LNCaP clone FGC (cell line): ENCODE measurements around the gene ERBB4.
"Not testable (repeated sequence)": the region's sequence is repeated elsewhere in the genome, so short reads cannot be mapped to it uniquely, and the experiment has no call there.

Experiments used
- DNase-seq: peaks from one replicate; pipeline ENCODE4 v3.0.0-alpha.2; 2011; ENCODE audit warnings: low read depth
- H3K4me3 ChIP-seq: 2 replicates; pipeline ENCODE4 v1.5.1; 2011; ENCODE audit warnings: mild to moderate bottlenecking, low read depth, low read length, control low read depth
- TF ChIP-seq, protein P1 (sequence below): IDR thresholded peaks from 2 replicates; pipeline ENCODE4 v1.5.1; 2012; ENCODE audit warnings: mild to moderate bottlenecking; ENCODE audit not compliant: control insufficient read depth, insufficient read depth; ENCODE audit errors: extremely low read depth

ERBB4 gene

DNA sequence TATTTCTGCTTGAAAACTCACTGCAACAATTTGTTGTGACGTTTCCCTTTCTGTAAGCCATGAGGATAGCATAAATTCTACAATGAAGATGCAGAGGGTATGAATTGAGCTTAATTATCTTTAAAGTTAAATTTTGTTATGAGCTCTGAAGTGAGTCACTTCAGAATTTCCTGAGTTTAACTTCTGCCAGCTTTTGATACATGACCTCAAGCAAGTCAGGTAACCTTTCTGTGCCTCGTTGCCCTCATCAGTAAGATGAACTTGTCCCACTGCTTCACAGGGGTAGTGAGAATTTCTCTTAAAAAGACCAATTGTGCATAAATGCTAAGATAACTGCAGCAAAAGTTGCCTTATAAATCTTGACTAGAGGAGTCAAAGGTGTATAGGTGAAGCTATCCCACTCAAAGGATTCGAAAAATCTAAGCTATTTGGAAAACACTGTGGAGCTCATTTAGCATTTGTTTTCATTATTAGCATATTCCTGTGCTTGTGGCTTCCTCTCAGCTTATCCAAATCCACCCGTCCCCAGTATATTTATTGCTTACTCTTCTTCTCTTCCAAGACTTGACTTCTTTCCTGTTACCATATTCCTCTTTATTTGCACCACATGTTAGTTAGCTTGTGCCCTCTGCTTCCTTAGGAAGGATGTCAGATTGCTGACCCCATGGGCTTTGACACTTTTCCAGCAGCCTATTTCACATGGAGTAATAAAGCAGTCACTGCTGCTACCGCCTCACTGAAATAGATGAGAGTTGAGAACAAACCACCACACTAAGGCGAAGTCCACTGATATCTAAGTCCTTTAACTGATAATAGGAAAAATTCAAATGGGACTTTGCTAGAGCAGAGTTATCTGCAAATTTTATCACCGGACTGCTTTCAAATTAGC, 428.6 kb downstream of the ERBB4 start:
- no peak for DNase-seq
- TF ChIP-seq, protein P1, sequence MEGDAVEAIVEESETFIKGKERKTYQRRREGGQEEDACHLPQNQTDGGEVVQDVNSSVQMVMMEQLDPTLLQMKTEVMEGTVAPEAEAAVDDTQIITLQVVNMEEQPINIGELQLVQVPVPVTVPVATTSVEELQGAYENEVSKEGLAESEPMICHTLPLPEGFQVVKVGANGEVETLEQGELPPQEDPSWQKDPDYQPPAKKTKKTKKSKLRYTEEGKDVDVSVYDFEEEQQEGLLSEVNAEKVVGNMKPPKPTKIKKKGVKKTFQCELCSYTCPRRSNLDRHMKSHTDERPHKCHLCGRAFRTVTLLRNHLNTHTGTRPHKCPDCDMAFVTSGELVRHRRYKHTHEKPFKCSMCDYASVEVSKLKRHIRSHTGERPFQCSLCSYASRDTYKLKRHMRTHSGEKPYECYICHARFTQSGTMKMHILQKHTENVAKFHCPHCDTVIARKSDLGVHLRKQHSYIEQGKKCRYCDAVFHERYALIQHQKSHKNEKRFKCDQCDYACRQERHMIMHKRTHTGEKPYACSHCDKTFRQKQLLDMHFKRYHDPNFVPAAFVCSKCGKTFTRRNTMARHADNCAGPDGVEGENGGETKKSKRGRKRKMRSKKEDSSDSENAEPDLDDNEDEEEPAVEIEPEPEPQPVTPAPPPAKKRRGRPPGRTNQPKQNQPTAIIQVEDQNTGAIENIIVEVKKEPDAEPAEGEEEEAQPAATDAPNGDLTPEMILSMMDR: no peak
- no peak overlapping the region for H3K4me3 ChIP-seq

DNA sequence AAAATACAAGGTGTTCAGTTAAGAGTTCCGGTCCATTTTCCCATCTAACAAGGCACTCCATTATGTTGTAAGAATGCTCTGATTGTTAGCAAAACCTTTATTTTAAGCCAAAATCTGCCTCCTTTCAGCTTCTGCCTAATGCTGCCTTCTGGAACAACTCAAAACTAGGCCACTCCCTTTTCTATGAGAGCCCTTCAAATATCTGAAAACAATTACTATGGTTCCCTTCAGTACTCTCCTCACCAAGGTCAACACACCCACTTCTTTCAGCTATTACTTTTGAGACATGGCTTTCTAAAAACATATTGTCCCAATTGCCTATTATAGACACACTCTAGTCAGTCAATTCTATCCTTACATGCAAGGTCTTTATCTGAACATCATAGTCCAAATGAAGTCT, 429.4 kb downstream of the ERBB4 start:
- no peak overlapping the region for H3K4me3 ChIP-seq
- TF ChIP-seq, protein P1: no peak
- no peak for DNase-seq

DNA sequence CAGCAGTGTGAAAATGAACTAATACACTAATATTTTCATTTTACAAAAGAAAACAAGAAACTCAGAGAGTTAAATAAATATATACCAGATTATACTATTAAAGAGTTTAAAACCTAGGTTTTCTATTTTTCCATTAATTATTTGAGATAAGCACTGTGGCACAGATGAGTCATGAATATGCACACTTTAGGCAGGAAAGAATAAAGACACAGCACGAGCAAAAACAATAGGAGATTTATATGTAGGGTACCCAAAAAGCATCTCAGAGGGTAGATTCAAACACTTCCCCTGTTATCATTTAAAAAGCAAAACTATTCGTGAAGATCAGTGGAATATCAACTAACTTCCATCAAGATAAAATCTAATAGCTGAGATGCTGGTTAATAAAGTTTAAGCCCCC, 430.6 kb downstream of the ERBB4 start:
- H3K4me3 ChIP-seq: no peak overlapping the region
- no peak for DNase-seq
- TF ChIP-seq, protein P1: no peak

DNA sequence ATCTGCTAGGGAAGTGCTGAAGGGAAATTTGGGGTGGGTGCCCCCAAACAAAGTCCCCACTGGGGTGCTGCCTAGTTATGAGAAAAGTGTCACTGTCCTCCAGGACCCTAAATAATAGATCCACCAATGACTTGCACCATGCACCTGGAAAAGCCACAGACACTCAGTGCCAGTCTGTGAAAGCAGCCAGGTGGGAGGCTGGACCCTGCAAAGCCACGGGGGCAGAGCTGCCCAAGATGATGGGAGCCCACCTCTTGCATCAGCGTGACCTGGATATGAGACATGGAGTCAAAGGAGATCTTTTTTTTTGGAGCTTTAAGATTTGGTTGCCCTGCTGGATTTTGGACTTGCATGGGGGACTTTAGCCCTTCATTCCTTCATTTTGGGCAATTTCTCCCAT, 431.6 kb downstream of the ERBB4 start:
- TF ChIP-seq, protein P1: no peak
- no peak for DNase-seq
- no peak overlapping the region for H3K4me3 ChIP-seq

DNA sequence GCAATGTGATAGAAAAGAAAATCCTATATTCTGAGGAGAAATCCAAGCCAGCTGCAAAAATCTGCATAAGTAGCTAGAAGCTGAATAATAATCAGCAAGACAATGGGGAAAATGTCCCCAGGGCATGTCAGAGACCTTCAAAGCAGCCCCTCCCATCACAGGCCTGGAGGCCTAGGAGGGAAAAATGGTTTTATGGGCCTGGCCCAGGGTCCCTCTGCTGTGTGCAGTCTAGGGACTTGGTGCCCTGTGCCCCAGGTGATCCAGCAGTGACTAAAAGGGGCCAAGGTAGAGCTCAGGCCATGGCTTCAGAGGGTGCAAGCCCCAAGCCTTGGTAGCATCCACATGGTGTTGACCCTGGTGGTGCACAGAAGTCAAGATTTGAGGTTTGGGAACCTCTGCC, 432.1 kb downstream of the ERBB4 start:
- H3K4me3 ChIP-seq, DNase-seq: not testable (repeated sequence)

DNA sequence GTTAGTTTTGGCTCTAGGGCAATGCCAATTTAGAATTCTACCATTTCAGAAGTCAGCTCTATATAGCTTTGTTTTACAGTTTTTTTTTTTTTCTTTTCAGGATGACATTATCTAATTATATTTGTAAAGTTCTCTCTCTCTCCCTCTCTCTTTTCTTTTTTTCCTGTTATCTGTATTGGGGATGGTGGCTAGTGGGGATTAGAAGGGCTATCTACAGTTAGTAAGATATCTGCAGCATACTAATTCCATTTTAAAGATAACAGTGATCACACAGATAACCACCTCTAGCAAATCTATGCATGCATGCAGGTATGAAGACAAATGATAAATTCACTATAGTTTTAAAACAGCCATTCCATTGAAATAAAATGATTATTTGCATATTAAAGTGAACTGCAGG, 438.9 kb downstream of the ERBB4 start:
- H3K4me3 ChIP-seq: no peak overlapping the region
- DNase-seq: no peak
- TF ChIP-seq, protein P1: no peak

DNA sequence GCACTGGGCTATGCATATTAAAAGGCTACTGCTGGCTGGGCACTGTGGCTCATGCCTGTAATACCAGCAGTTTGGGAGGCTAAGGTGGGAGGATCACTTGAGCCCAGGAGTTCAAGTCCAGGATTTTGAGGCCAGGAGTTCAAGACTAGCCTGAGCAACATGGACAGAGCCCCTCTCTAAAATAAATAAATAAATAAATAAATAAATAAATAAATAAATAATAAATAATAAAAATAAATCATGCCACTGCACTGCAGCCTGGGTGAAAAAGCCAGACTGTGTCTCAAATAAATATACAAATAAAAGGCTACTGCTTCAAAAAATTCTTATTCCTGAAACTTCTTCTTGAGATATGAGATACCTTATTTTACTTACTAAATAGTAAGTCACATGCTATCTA, 439.6 kb downstream of the ERBB4 start:
- TF ChIP-seq, protein P1: no peak
- no peak overlapping the region for H3K4me3 ChIP-seq
- DNase-seq: no peak
